Measurements from ENCODE around the gene RAD9A.
A peak's percentile ranks its signal among the peaks of the same experiment; 100 is the strongest.
"Not testable (repeated sequence)": the region's sequence is repeated elsewhere in the genome, so short reads cannot be mapped to it uniquely, and the experiment has no call there.

The RAD9A gene

DNA sequence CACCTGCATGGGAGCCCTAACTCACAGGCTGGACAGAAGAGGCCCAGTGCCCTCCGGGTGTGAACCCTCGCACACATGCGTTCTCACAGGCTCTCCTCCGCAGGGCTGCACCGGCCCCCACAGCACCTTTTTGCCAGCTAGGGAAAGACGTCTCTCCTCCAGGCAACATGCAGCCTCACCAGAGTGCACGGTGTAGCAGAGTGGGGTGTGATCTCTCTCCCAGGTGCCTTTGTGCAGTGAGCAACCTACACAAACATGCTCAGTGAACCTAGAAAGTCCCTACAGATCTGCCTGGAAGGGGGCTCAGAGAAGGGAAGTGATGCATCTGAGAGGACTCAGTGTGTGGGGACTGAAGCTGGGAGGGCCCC is 20.0 kb downstream of the RAD9A start:
- no peak for DNase-seq

DNA sequence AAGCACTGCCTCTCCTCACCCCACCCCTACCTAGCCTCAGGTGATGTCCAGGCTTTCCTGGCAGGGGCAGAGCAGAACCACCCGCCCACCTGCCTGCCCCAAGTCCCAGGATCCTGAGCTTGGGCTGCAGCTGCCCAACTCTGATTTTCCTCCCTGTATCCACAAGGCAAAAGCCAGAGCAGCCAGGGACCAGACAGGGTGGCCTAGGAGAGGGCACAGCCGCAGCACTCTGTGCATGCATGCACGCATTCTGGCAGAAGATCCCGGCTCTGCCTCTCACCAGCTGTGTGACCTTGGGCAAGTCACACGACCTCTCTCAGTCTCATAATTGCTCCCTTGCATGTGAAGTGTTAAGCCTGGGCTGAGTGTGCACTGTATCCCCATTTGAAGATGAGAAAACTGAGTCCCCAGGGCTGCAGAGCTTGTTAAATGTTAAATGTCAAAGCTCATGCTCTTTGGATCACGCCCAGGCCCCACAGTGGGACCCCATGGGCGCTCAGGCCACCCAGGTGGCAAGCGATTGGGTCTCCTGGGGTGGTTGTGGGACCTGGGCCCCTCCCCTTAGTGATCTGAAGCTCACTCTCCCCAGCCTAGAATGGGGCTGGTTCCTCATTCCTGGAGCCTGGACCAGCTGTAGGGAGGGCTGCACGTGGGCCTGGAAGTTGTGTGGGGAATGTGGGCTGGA is 20.9 kb downstream of the RAD9A start:
- no peak for DNase-seq

DNA sequence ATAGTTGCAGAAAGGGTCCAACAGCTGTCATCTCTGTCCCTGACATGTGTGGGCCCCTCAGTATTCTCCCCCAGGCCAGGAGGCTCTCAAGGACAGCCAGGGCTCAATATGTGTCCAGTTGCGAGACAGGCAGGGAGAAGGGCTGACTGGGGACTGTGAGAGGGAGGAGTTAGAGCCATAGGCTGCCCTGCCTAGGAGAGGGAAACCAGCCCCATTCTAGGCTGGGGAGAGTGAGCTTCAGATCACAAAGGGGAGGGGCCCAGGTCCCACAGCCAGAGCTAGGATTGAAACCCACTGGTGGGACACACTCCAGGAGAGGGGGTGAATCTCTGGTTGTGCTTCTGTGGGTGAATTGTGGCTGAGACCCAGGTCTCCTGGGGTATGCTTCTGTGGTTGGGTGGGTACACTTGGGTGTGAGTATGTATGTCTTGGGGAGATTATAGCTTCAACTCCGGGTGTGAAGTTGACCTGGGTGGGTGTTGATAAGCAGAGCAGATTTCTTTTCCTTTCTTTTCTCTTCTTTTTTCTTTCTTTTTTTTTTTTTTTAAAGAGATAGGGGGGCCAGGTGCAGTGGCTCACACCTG is 21.6 kb downstream of the RAD9A start:
- no peak for DNase-seq

DNA sequence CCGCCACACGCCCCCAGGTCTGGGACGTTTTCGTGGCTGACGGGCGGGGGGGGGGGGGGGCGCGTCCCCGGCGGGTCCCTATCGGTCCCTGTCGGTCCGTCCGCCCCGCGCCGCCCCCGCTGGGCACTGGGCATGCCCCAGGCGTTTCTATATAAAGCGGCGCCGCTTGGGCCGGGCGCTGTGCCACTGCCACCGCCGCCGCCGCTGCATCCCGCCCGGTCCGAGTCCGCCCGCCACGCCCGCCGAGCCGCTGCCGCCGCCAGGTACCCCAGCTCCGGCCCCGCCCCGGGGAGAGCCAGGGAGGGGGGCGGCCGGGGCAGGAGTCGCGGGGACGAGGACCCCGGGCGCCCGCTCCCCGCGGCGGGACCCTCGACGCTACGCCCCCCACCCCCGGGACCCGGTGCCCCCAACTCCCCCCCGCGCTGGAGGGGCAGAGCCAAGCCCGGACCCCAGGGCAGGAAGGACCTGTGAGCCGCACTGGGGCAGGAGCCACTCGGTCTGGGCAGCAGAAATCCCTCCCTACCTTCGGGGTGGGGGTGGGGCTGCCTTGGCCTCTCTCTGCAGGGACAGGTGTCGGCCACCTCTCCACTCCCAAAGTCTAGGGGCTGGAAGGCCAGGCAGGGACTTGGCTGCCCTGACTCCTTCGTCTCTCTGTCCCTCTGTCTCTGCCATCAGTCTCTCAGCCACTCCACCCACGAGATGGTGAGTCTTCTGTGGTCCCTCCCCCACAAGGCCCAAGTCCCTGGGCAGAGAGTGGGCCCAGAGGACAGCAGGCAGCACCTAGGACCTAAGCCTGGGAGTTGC is 23.9 kb downstream of the RAD9A start, which contains the start of gene CARNS1:
TSS of gene CARNS1 (plus strand) at position 178 of the 804 bp plus-strand sequence. CDS start at position 700, 522 bp downstream.
- DNase-seq, result no peak

DNA sequence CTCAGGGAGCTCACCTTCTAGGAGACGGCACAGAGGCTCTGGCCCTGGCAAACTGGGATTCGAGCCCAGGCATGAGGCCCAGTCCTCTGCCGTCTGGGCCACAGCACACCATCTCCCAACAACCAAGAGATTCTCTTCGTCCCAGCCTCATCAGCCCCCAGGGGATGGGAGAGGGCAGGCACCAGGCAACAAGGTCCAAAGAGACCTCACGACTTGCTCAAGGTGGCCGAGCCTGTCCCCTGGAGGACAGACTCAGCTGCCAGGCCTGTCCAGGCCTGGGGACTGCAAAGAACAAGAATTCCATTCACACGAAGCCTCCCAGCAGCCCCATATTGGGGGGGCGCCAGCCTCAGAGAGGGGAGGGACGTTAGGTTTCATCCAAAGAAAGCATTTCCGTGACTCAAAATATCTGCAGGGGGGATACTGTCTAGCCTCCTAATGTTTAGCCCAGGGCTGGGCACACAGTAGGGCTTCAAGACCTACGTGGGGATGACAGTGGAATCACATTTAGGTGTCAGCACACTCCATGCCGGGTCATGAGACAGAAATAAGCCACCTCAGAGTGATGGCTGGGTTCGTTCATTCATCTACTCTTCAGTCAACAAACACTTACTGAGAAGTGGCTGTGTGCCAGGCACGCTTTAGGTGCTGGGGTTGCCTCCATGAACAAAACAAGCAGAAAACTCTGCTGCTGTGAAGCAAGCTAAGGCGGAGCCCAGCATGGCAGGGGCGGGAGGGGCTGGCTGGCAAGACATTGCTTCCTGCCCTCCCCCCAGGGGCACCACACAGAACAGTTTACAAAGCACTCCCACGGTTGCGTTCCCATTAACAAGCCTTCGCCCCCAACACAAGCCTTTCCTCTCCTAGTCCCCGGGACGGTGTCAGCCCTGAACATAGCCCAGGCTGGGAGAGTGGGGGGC is 24.9 kb downstream of the RAD9A start:
- DNase-seq, result peak; percentile 82

DNA sequence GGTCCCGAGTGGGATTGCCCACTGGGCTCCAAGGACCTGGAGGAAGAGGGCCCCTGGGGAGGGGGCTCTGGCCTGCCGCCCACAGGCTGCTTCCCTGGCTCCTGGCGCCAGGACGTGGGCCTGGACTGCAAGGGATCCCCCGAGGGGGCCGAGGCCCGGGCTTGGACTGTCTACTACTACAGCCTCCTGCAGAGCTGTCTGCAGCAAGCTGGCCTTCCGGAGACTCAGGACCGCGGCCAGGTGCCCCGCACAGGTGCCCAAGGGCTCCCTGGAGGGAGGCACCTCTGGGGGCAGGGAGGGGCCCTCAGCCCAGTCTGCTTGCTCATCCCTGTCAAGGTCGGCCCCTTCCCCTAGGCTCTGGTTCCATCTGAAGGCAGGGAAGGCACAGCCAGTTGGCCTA is 25.6 kb downstream of the RAD9A start:
- DNase-seq, result no peak

DNA sequence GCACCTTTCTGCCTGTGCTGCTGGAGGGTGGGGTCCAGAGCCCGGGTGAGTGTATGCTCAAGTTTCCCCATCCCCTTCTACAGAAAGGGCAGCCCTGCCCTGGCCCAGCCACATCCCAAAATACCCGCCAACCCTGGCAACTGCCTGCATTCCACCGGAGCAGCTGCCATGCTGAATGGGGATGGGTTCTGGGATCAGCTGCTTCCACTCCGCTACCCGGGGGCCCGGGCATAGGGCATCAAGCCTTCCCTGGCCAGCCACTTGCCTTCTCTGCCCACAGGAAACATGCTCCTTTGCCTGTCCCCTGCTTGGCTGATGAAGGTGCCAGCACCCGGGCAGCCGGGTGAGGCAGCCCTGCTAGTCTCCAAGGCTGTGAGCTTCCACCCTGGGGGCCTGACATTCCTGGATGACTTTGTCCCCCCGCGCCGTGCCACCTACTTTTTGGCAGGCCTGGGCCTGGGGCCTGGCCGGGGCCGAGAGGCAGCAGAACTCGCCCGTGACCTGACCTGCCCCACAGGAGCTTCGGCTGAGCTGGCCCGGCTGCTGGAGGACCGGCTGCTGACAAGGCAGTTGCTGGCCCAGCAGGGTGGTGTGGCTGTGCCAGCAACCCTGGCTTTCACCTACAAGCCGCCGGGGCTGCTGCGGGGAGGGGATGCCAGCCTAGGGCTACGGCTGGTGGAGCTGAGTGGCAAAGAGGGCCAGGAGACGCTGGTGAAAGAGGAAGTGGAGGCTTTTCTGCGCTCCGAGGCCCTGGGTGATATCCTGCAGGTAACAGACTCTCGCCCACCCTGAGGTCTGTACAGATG is 26.9 kb downstream of the RAD9A start:
- DNase-seq, result no peak

DNA sequence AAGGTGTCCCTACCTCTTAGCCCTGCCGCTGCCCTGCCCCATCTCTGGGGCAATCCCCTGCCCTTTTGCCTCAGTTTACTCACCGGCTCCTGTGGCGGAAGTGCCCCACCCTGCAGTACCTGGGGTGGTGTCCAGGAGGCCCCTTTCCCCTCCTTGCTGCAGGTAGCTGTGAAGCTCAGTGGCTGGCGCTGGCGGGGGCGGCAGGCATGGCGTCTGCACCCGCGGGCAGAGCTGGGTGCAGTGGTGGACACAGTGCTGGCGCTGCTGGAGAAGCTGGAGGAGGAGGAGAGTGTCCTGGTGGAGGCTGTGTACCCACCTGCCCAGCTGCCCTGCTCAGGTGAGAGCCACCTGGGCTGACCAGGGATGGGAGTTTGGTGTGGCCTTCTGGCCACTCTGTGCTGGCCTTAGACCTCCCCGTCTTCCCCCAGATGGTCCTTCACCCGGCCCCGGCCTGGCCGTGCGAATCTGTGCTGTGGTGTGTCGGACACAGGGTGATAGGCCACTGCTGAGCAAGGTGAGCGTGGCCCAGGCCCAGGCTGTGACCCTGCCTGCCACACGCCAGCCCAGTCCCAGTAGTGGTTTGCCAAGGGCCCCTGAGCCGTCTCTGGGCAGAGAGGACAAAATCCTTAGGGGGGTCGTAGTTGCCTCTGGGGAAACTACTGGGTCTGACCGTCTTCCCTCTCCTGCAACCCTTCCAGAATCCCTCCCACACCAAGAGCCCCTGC is 27.7 kb downstream of the RAD9A start:
- no peak for DNase-seq

DNA sequence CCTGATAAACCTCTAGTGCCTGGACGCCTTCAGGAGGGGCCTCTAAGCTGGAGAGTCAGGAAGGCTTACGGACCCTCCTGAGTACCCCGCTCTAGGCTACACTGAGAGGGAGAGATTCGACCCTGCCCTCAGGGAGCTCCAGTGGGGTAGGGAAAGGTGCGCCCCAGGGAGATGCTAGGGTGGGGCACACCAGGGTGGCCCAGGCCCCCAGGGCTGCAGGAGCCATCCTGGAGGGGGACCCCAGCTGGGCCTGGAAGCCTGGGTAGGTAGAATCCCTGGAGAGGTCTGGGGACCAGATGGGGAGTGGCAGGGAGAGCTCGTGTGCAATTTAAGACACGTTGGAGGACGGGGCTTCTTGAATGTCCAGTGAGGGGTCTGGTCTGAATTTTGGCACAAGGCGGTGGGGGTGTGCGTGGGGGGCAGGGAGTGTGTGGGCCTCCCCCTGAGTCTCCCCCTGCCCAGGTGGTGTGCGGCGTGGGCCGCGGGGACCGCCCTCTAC is 28.4 kb downstream of the RAD9A start:
- no peak for DNase-seq

DNA sequence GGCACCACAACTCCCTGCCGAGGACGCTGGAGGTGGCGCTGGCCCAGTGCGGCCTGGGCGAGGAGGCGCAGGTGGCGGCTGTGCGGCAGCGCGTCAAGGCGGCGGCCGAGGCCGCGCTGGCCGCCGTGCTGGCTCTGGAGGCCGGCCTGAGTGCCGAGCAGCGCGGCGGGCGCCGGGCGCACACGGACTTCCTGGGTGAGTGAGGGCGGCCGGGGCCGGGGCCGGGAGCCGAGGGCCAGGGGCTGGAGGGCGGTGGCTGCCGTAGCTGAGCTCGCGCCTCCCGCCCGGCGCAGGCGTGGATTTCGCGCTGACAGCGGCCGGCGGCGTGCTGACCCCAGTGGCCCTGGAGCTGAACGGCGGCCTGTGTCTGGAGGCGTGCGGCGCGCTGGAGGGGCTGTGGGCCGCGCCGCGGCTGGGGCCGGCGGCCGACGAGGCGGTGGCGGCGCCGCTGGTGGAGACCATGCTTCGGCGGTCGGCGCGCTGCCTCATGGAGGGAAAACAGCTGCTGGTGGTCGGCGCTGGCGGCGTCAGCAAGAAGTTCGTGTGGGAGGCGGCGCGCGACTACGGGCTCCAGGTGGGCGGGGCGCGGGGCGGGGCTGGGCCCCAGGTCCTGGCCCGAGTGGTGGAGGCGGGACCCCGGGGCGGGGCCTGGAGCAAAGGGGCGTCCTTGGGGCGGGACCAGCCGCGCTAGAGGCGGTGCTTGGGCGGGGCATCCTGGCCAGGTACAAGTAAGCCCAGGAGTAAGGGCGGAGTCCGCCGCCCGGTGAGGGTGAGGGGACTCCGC is 29.1 kb downstream of the RAD9A start:
- DNase-seq, result peak; percentile 99

DNA sequence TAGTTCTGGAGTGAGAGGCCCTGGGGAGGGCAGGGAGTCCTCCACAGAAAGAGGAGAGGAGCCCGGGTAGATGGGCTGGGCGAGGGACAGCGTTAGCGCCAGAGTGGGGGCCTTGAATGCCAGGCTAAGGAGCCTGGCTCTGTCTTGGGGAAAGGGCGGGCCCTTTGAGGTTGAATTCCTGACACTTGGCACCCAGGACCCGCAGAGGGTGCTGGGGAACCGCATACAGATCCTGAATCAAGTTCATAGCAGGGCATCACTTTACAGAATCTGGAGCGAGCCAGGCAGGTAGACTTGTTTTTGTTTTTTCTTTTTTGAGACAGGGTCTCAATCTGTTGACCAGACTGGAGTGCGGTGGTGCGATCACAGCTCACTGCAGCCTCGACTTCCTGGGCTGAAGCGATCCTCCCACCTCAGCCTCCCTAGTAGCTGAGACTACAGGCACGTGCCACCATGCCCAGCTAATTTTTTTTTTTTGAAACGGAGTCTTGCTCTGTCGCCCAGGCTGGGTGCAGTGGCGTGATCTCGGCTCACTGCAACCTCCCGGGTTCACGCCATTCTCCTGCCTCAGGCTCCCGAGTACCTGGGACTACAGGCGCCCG is 29.7 kb downstream of the RAD9A start:
- no peak for DNase-seq

DNA sequence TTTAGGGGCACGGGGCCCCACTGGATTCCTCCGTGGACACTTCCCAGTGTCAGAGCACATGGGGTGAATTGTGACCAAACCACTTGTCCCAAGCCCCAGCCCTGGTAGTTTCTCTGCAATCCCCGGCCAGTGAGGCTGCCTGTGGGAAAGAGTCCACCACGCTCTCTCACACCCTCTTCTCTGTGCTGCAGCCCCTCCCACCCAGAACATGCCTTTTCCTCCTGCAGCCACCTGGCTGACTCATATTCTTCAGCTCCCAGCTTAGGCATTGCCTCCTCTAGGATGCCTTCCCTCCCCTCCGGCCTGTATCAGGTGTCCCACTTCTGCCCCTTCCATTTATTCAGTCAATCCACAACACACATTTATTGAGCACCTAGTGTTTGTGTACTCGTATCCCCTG is 31.1 kb downstream of the RAD9A start:
- DNase-seq, result no peak

DNA sequence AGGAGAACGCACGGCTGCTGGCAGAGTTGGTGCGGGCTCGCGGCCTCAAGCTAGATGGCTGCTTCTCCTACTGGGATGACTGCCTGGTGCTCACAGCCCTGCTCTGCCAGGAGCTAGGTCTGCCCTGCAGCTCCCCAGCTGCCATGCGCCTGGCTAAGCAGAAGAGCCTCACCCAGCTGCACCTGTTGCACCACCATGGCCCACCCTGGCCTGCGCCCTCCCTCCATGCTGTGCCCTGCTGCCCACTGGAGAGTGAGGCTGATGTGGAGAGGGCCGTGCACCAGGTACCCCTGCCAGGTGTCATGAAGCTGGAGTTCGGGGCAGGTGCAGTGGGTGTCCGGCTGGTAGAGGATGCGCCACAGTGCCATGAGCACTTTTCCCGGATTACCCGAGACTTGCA is 31.7 kb downstream of the RAD9A start:
- no peak for DNase-seq

DNA sequence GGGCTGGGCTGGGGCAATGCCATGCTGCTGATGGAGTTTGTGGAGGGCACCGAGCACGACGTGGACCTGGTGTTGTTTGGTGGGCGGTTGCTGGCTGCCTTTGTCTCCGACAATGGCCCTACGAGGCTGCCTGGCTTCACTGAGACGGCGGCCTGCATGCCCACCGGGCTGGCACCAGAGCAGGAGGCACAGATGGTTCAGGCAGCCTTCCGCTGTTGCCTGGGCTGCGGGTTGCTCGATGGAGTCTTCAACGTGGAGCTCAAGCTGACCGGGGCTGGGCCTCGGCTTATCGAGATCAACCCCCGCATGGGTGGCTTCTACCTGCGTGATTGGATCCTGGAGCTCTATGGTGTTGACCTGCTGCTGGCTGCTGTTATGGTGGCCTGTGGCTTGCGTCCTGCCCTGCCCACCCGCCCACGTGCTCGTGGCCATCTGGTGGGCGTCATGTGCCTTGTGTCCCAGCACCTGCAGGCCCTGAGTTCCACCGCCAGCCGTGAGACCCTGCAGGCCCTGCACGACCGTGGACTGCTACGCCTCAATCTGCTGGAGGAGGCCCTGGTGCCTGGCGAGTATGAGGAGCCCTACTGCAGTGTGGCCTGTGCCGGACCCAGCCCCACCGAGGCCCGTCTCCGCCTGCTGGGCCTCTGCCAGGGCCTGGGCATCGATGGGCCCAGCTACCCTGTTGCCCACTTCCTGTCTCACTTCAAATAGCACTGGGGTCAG is 32.3 kb downstream of the RAD9A start:
- no peak for DNase-seq

DNA sequence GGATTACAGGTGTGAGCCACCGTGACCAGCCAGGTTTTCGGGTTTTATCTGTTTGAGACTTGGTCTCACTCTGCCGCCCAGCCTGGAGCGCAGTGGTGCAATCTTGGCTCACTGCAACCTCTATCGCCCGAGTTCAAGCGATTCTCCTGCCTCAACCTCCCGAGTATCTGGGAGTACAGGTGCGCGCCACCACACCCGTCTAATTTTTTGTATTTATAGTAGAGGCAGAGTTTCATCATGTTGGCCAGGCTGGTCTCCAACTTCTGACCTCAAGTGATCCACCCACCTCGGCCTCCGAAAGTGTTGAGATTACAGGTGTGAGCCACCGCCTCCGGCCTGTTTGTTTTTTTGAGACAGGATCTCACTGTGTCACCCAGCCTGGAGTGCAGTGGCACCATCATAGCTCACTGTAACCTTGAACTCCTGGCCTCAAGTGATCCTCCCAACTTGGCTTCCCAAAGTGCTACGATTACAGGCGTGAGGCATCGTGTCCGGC is 35.6 kb downstream of the RAD9A start:
- not testable (repeated sequence) for DNase-seq

DNA sequence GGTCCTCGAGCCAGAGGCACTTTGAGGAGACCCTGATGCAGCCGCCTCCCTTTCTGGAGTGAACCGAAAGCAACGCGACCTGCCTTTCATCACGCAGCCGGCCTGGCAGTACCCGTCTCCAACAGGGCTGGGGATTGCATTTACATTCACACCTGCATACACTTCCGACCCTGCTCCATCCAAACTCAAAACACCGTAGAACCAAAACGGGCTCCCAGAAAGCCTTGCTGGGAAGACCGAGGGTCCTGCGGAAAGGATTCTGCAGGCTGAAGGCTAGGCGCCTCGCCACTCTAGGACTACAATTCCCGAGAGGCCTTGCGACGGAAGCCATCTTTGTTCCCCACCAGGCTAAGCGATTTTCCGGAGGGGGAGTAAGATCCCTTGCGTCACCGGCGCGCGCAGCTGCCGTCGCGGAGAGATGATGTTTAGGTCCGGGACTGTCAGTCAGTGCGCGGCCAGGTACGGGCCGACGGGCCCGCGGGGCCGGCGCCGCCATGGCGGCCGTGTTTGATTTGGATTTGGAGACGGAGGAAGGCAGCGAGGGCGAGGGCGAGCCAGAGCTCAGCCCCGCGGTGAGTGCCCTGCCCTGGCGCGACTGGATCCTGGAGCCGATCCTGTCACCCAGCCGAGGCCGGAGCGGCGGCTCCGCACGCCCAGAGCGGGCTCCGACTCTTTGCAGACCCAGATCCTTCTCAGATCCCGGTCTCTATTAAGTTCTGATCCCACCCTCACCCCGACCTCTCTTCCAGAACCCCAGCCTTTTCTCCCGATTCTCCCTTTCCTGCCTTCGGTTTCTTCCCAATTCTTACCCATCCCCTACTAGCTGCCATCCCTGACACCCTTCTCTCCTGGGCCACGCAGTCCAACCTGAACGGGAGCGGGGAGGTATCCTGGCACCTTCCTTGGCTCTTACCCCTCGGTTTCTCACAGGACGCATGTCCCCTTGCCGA is 36.5 kb downstream of the RAD9A start, which contains the start of gene RPS6KB2:
TSS of gene RPS6KB2 (plus strand) at position 443 of the 950 bp plus-strand sequence. CDS start at position 495, 52 bp downstream.
- DNase-seq, result peak; percentile 100

DNA sequence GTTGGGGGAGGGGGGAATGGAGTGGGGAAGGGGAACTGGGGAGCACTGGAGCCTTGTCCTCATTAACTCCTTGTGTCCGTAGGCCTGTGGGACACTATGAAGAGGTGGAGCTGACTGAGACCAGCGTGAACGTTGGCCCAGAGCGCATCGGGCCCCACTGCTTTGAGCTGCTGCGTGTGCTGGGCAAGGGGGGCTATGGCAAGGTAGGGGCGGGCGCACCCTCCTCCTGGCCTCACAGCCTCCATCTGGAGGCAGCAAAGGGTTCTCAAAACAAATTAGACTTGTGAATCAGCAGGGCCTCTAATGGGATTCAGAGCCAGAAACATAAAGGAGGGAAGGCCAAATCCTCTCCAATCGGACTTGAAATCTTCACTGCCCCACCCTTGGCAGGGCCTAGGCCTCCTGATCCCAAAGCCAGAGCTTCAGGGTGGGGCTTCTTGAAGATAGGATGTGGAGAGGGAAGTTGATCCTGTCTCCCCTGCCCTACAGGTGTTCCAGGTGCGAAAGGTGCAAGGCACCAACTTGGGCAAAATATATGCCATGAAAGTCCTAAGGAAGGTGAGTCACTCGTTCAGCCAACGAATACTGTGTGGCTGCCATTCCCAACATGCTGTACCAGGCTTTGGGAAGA is 37.4 kb downstream of the RAD9A start:
- DNase-seq, result no peak

Measured in activated CD4-positive, alpha-beta T cell treated with anti-CD3 and anti-CD28 coated beads, Interleukin-2, amount 50 U/mL, for 1 hour (primary cell).